Measurements from ENCODE around the gene CNOT8. TPM values are rescaled to one million over a fixed set of nuclear protein-coding genes. Genes with fewer than 3 reads are reported as not detected.

The CNOT8 gene
- total RNA-seq, 1 experiment from 2014 or later = 45.9 TPM

- CTCF ChIA-PET = no interaction called here
- intact Hi-C loops (cut with micrococcal nuclease; ENCODE audit: unreplicated experiment) = no loop called here
- no peak overlapping the region for H3K4me3 ChIP-seq (ENCODE audit: low read depth in 2 of 2, low read length in 2 of 2)
- TF ChIP-seq SIN3A (IDR thresholded peaks at IDR 0.05; ENCODE audit: borderline replicate concordance, insufficient read depth, low read depth, low read length) (no peak), CTCF (IDR thresholded peaks at IDR 0.05) (no peak), REST (IDR thresholded peaks at IDR 0.05; ENCODE audit: insufficient read depth in 1 of 2, low read depth in 2 of 2, low read length in 1 of 2) (no peak), POLR2AphosphoS5 (IDR thresholded peaks at IDR 0.05; ENCODE audit: low read depth, low read length) (no peak), TCF7L2 (IDR thresholded peaks at IDR 0.05; ENCODE audit: low read depth, low read length) (no peak)
- BruUV-seq (replicated peaks) = no TSS peak
- H3K36me3 ChIP-seq (ENCODE audit: control insufficient read depth, insufficient read depth, low read length) = peaks cover 45% of the 10 kb centered on the region
- DNase-seq (ENCODE audit: low read depth, low spot score) (no peak), ATAC-seq (no peak)
- no peaks in the 10 kb centered on the region for H3K4me1 ChIP-seq (ENCODE audit: control insufficient read depth, insufficient read depth, low read length)
- POLR2A ChIA-PET = no interaction called here
- H3K27ac ChIP-seq (ENCODE audit: low read length) = no peak overlapping the region
- in situ Hi-C loops (cut with HindIII; ENCODE audit: low pct_unique_long_range_greater_than_20kb, low sequenced_read_pairs) = no loop called here
- no peaks in the 10 kb centered on the region for H3K9me3 ChIP-seq (ENCODE audit: control insufficient read depth, insufficient read depth, low read depth, low read length)
- no peaks in the 10 kb centered on the region for H3K27me3 ChIP-seq (ENCODE audit: control insufficient read depth, insufficient read depth, low read length)
Measured at GRCh38 chr5:154900066-154900465, 41.6 kb downstream of the CNOT8 start.

- intact Hi-C loops (cut with micrococcal nuclease; ENCODE audit: unreplicated experiment) (no loop called here), in situ Hi-C loops (cut with HindIII; ENCODE audit: low pct_unique_long_range_greater_than_20kb, low sequenced_read_pairs) (no loop called here)
- no peaks in the 10 kb centered on the region for H3K9me3 ChIP-seq (ENCODE audit: control insufficient read depth, insufficient read depth, low read depth, low read length)
- H3K4me1 ChIP-seq (ENCODE audit: control insufficient read depth, insufficient read depth, low read length) = no peaks in the 10 kb centered on the region
- BruUV-seq (replicated peaks) = no TSS peak
- no peak for TF ChIP-seq POLR2AphosphoS5 (IDR thresholded peaks at IDR 0.05; ENCODE audit: low read depth, low read length)
- TF ChIP-seq REST (IDR thresholded peaks at IDR 0.05; ENCODE audit: insufficient read depth in 1 of 2, low read depth in 2 of 2, low read length in 1 of 2) = no peak
- no peak for TF ChIP-seq SIN3A (IDR thresholded peaks at IDR 0.05; ENCODE audit: borderline replicate concordance, insufficient read depth, low read depth, low read length)
- TF ChIP-seq TCF7L2 (IDR thresholded peaks at IDR 0.05; ENCODE audit: low read depth, low read length) = no peak
- no peak for TF ChIP-seq CTCF (IDR thresholded peaks at IDR 0.05)
- no peak overlapping the region for H3K4me3 ChIP-seq (ENCODE audit: low read depth in 2 of 2, low read length in 2 of 2)
- H3K27ac ChIP-seq (ENCODE audit: low read length) = no peak overlapping the region
- H3K27me3 ChIP-seq (ENCODE audit: control insufficient read depth, insufficient read depth, low read length) = no peaks in the 10 kb centered on the region
- DNase-seq (ENCODE audit: low read depth, low spot score) (no peak), ATAC-seq (no peak)
- CTCF ChIA-PET = no interaction called here
- POLR2A ChIA-PET = no interaction called here
- H3K36me3 ChIP-seq (ENCODE audit: control insufficient read depth, insufficient read depth, low read length) = peaks cover 47% of the 10 kb centered on the region
Measured at GRCh38 chr5:154901276-154901675, 42.8 kb downstream of the CNOT8 start.

Measured in Panc1 (cell line).